Pancreas (tissue), 10 donors: ENCODE measurements around the gene ATP9B. TPM values are rescaled to one million over a fixed set of nuclear protein-coding genes. Genes with fewer than 3 reads are reported as not detected.

ENCODE experiments used
- ATAC-seq, 4 donors: fragments of 200-7000 bp; cut with Tn5 transposase; one replicate each; pipeline versions ENCODE4 v1.8.0 to v1.9.1; 2020; ENCODE audit warnings: mild to moderate bottlenecking in 4 of 4, moderate library complexity in 4 of 4
- DNase-seq, 6 donors: peaks; one replicate each; pipeline ENCODE4 v3.0.0-alpha.2; 2020
- FAIRE-seq: peaks from 2 replicates; lab custom pipeline; 2012; peaks lifted over from hg19 to GRCh38; lab: Jason Lieb, UNC
- H3K27ac ChIP-seq, 4 donors: fragments of 200-600 bp; sonication (generic); 1 replicate in 3 of 4; 2 replicates in 1 of 4; pipeline versions ENCODE4 v1.5.0 to v1.8.0; 2020
- H3K27me3 ChIP-seq, 4 donors: fragments of 200-600 bp; one replicate each; pipeline ENCODE4 v1.8.0; 2021
- H3K36me3 ChIP-seq, 3 donors: fragments of 200-600 bp; sonication (generic) in 1 of 3; one replicate each; pipeline versions ENCODE4 v1.5.0 to v1.8.0; 2020 to 2021
- H3K4me1 ChIP-seq, 3 donors: fragments of 200-600 bp; one replicate each; pipeline ENCODE4 v1.8.0; 2021
- H3K4me3 ChIP-seq, 4 donors: fragments of 200-600 bp; sonication (generic) in 2 of 4; one replicate each; pipeline versions ENCODE4 v1.5.0 to v1.8.0; 2020 to 2021
- H3K9me3 ChIP-seq, 4 donors: fragments of 200-600 bp; one replicate each; pipeline ENCODE4 v1.8.0; 2021
- CTCF ChIP-seq, 4 donors: fragments of 200-600 bp; sonication (generic) in 3 of 4; IDR thresholded peaks; one replicate each; pipeline versions ENCODE4 v1.5.0 to v1.8.0; 2021; ENCODE audit warnings: antibody characterized with exemption in 4 of 4
- WGBS, 2 donors: extraction: QIAGEN DNeasy Blood & Tissue Kit; methylation state at CpG; one replicate each; pipeline ENCODE4 v1.1.7; 2013; 5-methylcytosine and 5-hydroxymethylcytosine counted together
- intact Hi-C, 3 donors: fragments of 100-400 bp; cut with DNase I; formaldehyde crosslinking; loops; one replicate each; pipeline versions ENCODE4 v1.11.1 to v1.14.2; 2022
- polyA plus RNA-seq, 2 donors: library from polyadenylated mRNA; stranded (reverse); fragments of 200-250 nt; gene quantifications; one replicate each; pipeline ENCODE4 v1.2.3, GENCODE V29; 2013
- total RNA-seq, 6 donors: library from RNA; stranded (reverse); fragmentation: NEBNext Ultra II Directional in 4 of 6; extraction: Animal tissue kit (Norgen Biotek cat#: 25700) in 4 of 6; gene quantifications; one replicate each; pipeline versions ENCODE4 v1.2.1 to v1.2.4, GENCODE V29; 2021 to 2023
- donor health status: healthy with polysubstance abuse.
- donor health status: DM: no; HTN: no; CAD: no; lungs with moderate emphysema.
- donor health status: DM: no; HTN: no; CAD: no.
- donor health status: control.
- donor health status: control.
- donor health status: Bipolar disorder and iron deficiency.
- donor health status: DM: yes; HTN: yes; CAD: no.
- donor health status: DM: no; HTN: no; CAD: no.
- donor health status: DM: no; HTN: no; CAD: no.
- donor health status: DM: yes; HTN: yes; CAD: no.

Gene ATP9B
- total and polyA plus RNA-seq, 8 donors = 10.2 to 19.0 (median 15.5) TPM

DNA sequence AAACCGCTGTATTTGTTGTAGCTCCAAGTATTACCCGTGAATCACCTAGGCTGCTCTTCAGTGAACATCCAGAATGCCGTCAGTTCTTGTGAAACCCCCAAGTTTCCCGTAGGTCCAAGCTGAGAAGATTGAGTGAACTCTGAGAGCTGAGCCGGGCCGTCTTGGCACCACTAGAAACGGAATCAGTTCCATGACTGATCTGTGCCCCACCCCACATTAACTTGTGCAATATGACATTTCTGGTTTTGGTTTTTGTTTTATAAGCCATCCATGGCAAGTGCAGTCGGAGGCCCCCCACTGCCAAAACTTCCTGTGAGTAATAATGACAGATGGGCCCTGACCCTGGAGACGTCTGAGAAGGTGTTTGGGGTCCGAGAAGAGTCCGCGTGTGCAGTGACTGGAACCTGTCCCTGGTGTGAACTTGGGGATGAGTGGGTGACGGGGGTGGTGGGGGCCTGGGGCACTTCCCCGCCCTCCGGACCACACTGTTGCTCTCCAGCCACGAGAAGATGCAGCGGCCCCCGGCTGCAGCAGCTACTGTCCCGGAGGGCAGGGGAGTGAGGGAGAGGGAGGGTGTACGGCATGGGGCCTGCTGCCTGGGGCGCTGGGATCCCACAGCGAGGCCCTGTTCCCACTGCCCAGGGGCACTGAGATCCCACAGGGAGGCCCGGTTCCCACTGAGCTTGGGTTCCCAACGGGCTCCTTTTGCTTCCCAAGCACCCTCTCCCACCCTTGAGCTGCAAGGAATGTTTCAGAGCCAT lies 353.0 kb downstream of the ATP9B start:
- no peak for TF ChIP-seq CTCF (IDR thresholded peaks at IDR 0.05)

GRCh38 chr18:79422783-79423165 lies 353.6 kb downstream of the ATP9B start:
- Histone ChIP-seq H3K4me1 (no peaks in the 10 kb centered on the region), H3K27me3 (no peaks in the 10 kb centered on the region), H3K9me3 (no peaks in the 10 kb centered on the region), H3K36me3 (no peaks in the 10 kb centered on the region), H3K4me3 (no peak overlapping the region), H3K27ac (no peak overlapping the region)
- ATAC-seq = no peak
- peak in 1 of 6 donors; percentile 61 for DNase-seq
- WGBS, 2 donors = 85 to 93% methylated on average over 12 of the region's 12 CpGs
- no peak for FAIRE-seq
- TF ChIP-seq CTCF (IDR thresholded peaks at IDR 0.05) = no peak
- intact Hi-C loops = no loop called here

More for the DNA sequence above, 353.0 kb downstream of the ATP9B start:
- WGBS, 2 donors = 90 to 94% methylated on average over 24 of the region's 24 CpGs
- no peaks in the 10 kb centered on the region for H3K36me3 ChIP-seq
- H3K27me3 ChIP-seq = no peaks in the 10 kb centered on the region
- FAIRE-seq (no peak), ATAC-seq (peak in 1 of 4 donors; percentile 24), DNase-seq (peak in 1 of 6 donors; percentile 50)
- H3K9me3 ChIP-seq = no peaks in the 10 kb centered on the region
- no peak overlapping the region for H3K4me3 ChIP-seq
- H3K27ac ChIP-seq = no peak overlapping the region
- intact Hi-C loops = no loop called here
- no peaks in the 10 kb centered on the region for H3K4me1 ChIP-seq

DNA sequence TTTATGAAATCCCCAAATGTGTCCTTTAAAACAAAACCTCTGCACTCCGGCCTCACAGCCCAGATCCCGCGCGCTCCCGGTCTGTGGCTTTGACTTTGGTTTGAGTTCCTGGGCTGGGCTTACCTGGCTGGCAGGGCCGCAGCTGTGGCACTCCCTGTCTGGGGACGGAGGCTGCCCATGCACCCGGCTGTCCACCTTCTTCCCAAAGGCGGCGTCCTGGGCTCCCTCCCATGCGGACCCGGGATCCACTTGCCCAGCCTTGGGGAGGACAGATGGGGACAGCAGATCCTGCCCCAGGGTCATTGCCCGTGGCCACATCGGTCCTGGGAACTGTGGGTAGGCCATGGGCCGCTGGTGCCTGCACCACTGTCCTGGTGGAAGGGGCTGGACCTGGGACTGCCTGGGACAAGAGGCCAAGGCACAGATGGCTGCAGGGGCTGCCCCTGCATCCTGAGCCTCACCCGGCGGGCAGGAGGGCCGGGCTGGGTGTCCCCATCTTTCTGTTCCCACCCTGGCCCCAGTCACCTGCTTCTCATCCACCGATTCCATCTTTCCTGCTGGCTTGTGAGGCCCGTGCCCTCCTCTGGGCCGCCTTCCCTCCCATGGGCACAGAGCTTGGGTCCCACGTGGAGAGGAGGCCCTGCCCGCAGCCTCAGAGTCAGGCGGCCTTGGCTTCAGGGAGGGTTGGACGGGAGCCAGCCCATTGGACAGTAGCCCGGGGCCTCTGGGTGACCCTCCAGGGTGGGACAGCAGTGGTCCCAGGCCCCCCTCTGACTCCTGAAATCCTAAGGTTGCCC lies 354.2 kb downstream of the ATP9B start:
- Histone ChIP-seq H3K36me3 (no peaks in the 10 kb centered on the region), H3K27me3 (no peaks in the 10 kb centered on the region), H3K9me3 (no peaks in the 10 kb centered on the region), H3K27ac (no peak overlapping the region), H3K4me1 (no peaks in the 10 kb centered on the region), H3K4me3 (no peak overlapping the region)
- DNase-seq = peak in 2 of 6 donors; percentile 51 to 80
- no peak for TF ChIP-seq CTCF (IDR thresholded peaks at IDR 0.05)
- 85 to 87% methylated on average over 25 to 26 of the region's 26 CpGs for WGBS, 2 donors
- intact Hi-C loops = no loop called here
- no peak for FAIRE-seq
- ATAC-seq = peak in 2 of 4 donors; percentile 31 to 46

DNA sequence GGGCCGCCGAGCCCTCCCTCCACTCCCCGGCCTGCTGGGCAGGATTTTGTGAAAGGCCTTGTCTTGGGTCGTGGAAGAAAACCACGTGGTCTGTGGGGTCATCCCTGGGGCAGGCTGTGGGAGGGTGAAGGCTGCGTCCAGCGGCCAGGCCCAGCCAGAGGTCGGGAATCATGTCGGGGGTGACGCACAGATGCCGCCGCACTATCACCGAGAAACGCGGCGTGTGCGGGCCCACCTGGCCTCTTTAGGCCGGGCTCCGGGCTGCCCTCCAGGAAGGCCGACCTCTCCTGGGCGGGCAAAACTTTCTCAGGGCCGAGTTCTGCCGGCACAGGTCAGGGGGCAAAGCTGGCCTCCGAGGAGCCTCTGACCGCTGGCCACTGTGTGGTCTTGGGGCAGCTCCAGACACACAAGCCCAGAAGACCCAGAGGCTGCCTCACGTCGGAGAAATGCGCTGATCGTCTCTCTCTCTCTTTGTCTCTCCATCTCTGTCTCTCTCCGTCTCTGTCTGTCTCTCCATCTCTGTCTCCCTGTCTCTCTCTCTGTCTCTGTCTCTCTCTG lies 354.9 kb downstream of the ATP9B start:
- ATAC-seq = peak in 3 of 4 donors; percentile 59 to 70 (median 61)
- no peak for TF ChIP-seq CTCF (IDR thresholded peaks at IDR 0.05)
- peak in 1 of 6 donors; percentile 65 for DNase-seq
- H3K9me3 ChIP-seq = no peaks in the 10 kb centered on the region
- H3K4me1 ChIP-seq = no peaks in the 10 kb centered on the region
- H3K36me3 ChIP-seq = no peaks in the 10 kb centered on the region
- intact Hi-C loops = no loop called here
- WGBS, 2 donors = 83 to 87% methylated on average over 30 of the region's 30 CpGs
- no peak overlapping the region for H3K27ac ChIP-seq
- no peaks in the 10 kb centered on the region for H3K27me3 ChIP-seq
- no peak for FAIRE-seq
- no peak overlapping the region for H3K4me3 ChIP-seq
